A673 (cell line): ENCODE measurements around the gene FLG2. TPM values are rescaled to one million over a fixed set of nuclear protein-coding genes. Genes with fewer than 3 reads are reported as not detected.

Experiments used
- BruUV-seq: library from RNA; stranded (reverse); fragments of 400-500 nt; replicated peaks from 2 replicates; lab custom pipeline; 2021; lab: Mats Ljungman, UMichigan
- CTCF ChIA-PET: fragments of 300-600 bp; sonication (Branson Sonifier 250); formaldehyde crosslinking; loops from one replicate; lab custom pipeline; 2022; ENCODE audit warnings: antibody characterized with exemption; lab: Charles Lee
- POLR2A ChIA-PET: fragments of 300-600 bp; sonication (Branson Sonifier 250); formaldehyde crosslinking; loops from one replicate; lab custom pipeline; 2022; ENCODE audit warnings: antibody characterized with exemption; ENCODE audit not compliant: low non-redundant PET; lab: Charles Lee
- DNase-seq: peaks from one replicate; pipeline ENCODE4 v3.0.0-alpha.2; 2015; ENCODE audit warnings: low spot score
- H3K27ac ChIP-seq: fragments of 200-600 bp; sonication (generic); 2 replicates; pipeline ENCODE4 v1.5.1; 2016; ENCODE audit warnings: mixed run types, low read depth, mild to moderate bottlenecking, mixed read lengths, antibody characterized with exemption, low read length; ENCODE audit not compliant: poor library complexity, severe bottlenecking
- H3K27me3 ChIP-seq: fragments of 200-600 bp; sonication (generic); replicated peaks from 2 replicates; pipeline ENCODE4 v1.6.1; 2017; ENCODE audit warnings: mixed run types, low read depth, mild to moderate bottlenecking, mixed read lengths, antibody characterized with exemption, low read length; ENCODE audit not compliant: insufficient read depth, poor library complexity
- H3K36me3 ChIP-seq: fragments of 200-600 bp; sonication (generic); 2 replicates; pipeline ENCODE4 v1.6.1; 2016; ENCODE audit warnings: mixed run types, mild to moderate bottlenecking, mixed read lengths, antibody characterized with exemption, low read length; ENCODE audit not compliant: insufficient read depth, poor library complexity, severe bottlenecking
- H3K4me1 ChIP-seq: fragments of 200-600 bp; sonication (generic); 2 replicates; pipeline ENCODE4 v1.6.1; 2017; ENCODE audit warnings: mixed run types, mild to moderate bottlenecking, mixed read lengths, antibody characterized with exemption, low read length; ENCODE audit not compliant: insufficient read depth, poor library complexity, severe bottlenecking
- H3K4me3 ChIP-seq: fragments of 200-600 bp; sonication (generic); 2 replicates; pipeline ENCODE4 v1.5.1; 2016; ENCODE audit warnings: low read depth, mixed run types, mild to moderate bottlenecking, mixed read lengths, low read length; ENCODE audit not compliant: poor library complexity, severe bottlenecking
- H3K9me3 ChIP-seq: fragments of 200-600 bp; sonication (generic); 2 replicates; pipeline ENCODE4 v1.6.1; 2016; ENCODE audit warnings: mixed run types, low read depth, mild to moderate bottlenecking, mixed read lengths, antibody characterized with exemption, low read length; ENCODE audit not compliant: poor library complexity, severe bottlenecking
- CTCF ChIP-seq: fragments of 300-800, 200-600 bp; sonication (generic); conservative IDR thresholded peaks from 2 replicates; pipeline ENCODE4 v1.5.1; 2017; ENCODE audit warnings: low read depth, mild to moderate bottlenecking, antibody characterized with exemption, low read length, moderate library complexity, mixed read lengths
- EZH2 ChIP-seq: fragments of 200-600 bp; sonication (generic); IDR thresholded peaks from 2 replicates; pipeline ENCODE4 v1.6.1; 2017; ENCODE audit warnings: borderline replicate concordance, low read depth, mild to moderate bottlenecking, mixed read lengths, antibody characterized with exemption, low read length; ENCODE audit not compliant: poor library complexity, severe bottlenecking
- intact Hi-C: fragments of 100-400 bp; cut with micrococcal nuclease; formaldehyde crosslinking; loops from one replicate; pipeline ENCODE4 v1.10.0; 2022; ENCODE audit not compliant: unreplicated experiment
- total RNA-seq: library from RNA; stranded (reverse); gene quantifications from 2 replicates; pipeline ENCODE4 v1.2.3, GENCODE V29; 2021

FLG2 gene
- total RNA-seq, 1 experiment from 2014 or later, result not detected

GRCh38 chr1:152372672-152373071, 12.9 kb upstream of the FLG2 start:
- no peak overlapping the region for H3K4me3 ChIP-seq
- no peak for TF ChIP-seq CTCF
- TF ChIP-seq EZH2, result no peak
- BruUV-seq, result no TSS peak
- H3K27me3 ChIP-seq, result peaks cover 3% of the 10 kb centered on the region
- H3K36me3 ChIP-seq, result no peaks in the 10 kb centered on the region
- no peaks in the 10 kb centered on the region for H3K9me3 ChIP-seq
- H3K27ac ChIP-seq, result no peak overlapping the region
- intact Hi-C loops, result no loop called here
- DNase-seq, result no peak
- H3K4me1 ChIP-seq, result no peaks in the 10 kb centered on the region
- CTCF ChIA-PET, result no interaction called here
- POLR2A ChIA-PET, result no interaction called here

- Histone ChIP-seq H3K9me3 (no peaks in the 10 kb centered on the region), H3K27ac (no peak overlapping the region), H3K36me3 (no peaks in the 10 kb centered on the region), H3K4me1 (no peaks in the 10 kb centered on the region), H3K4me3 (no peak overlapping the region), H3K27me3 (peaks cover 3% of the 10 kb centered on the region)
- no peak for TF ChIP-seq CTCF
- TF ChIP-seq EZH2, result no peak
- CTCF ChIA-PET, result no interaction called here
- BruUV-seq, result no TSS peak
- intact Hi-C loops, result no loop called here
- DNase-seq, result no peak
- POLR2A ChIA-PET, result no interaction called here
Observed at GRCh38 chr1:152367436-152367835, 7.6 kb upstream of the FLG2 start.

- BruUV-seq, result no TSS peak
- no peaks in the 10 kb centered on the region for H3K4me1 ChIP-seq
- H3K27ac ChIP-seq, result no peak overlapping the region
- H3K36me3 ChIP-seq, result no peaks in the 10 kb centered on the region
- ChIA-PET POLR2A (no interaction called here), CTCF (no interaction called here)
- no peak for DNase-seq
- no peaks in the 10 kb centered on the region for H3K9me3 ChIP-seq
- H3K27me3 ChIP-seq, result no peaks in the 10 kb centered on the region
- intact Hi-C loops, result no loop called here
- no peak overlapping the region for H3K4me3 ChIP-seq
- TF ChIP-seq EZH2 (no peak), CTCF (no peak)
Observed at GRCh38 chr1:152356736-152357135, 3.1 kb downstream of the FLG2 start.
